Thyroid gland (tissue), 4 donors: ENCODE measurements around the gene GBP2. TPM values are rescaled to one million over a fixed set of nuclear protein-coding genes. Genes with fewer than 3 reads are reported as not detected.
"Not testable (repeated sequence)": the region's sequence is repeated elsewhere in the genome, so short reads cannot be mapped to it uniquely, and the experiment has no call there.

Experiments
- DNase-seq, 2 donors: peaks; one replicate each; pipeline ENCODE4 v3.0.0-alpha.2; 2019
- H3K27ac ChIP-seq, 3 donors: fragments of 200-600 bp; sonication (generic); 1 replicate in 2 of 3; 2 replicates in 1 of 3; pipeline ENCODE4 v1.5.1; 2016 to 2019; ENCODE audit warnings: mild to moderate bottlenecking in 1 of 3, moderate library complexity in 1 of 3
- H3K27me3 ChIP-seq: fragments of 200-600 bp; sonication (generic); one replicate; pipeline ENCODE4 v1.5.1; 2019
- H3K36me3 ChIP-seq, 2 donors: fragments of 200-600 bp; sonication (generic); one replicate each; pipeline ENCODE4 v1.5.1; 2016 to 2019
- H3K4me1 ChIP-seq, 2 donors: fragments of 200-600 bp; sonication (generic); one replicate each; pipeline ENCODE4 v1.5.1; 2017 to 2019
- H3K4me3 ChIP-seq, 3 donors: fragments of 200-600 bp; sonication (generic); replicated peaks in 1 of 3; 1 replicate in 2 of 3; 2 replicates in 1 of 3; pipeline ENCODE4 v1.5.1; 2016; ENCODE audit warnings: mild to moderate bottlenecking in 1 of 3
- H3K9me3 ChIP-seq: fragments of 200-600 bp; sonication (generic); one replicate; pipeline ENCODE4 v1.5.1; 2017
- CTCF ChIP-seq, 6 experiments: fragments of 200-600 bp in 3 of 6; fragments of 450-650 bp in 3 of 6; sonication (generic) in 3 of 6; IDR thresholded peaks; one replicate each; pipeline ENCODE4 v1.5.1; 2016 to 2019; ENCODE audit warnings: antibody characterized with exemption in 6 of 6, mild to moderate bottlenecking in 2 of 6, inconsistent platforms in 1 of 6, moderate library complexity in 1 of 6
- POLR2A ChIP-seq, 2 donors: fragments of 450-650 bp; IDR thresholded peaks; one replicate each; pipeline ENCODE4 v1.6.1; 2017; ENCODE audit warnings: antibody characterized with exemption in 2 of 2, mild to moderate bottlenecking in 2 of 2, moderate library complexity in 1 of 2
- WGBS, 2 donors: methylation state at CpG; one replicate each; pipeline ENCODE4 v1.1.5; 2017; 5-methylcytosine and 5-hydroxymethylcytosine counted together
- intact Hi-C: fragments of 100-400 bp; cut with DNase I; formaldehyde crosslinking; loops from one replicate; pipeline ENCODE4 v1.15.1; 2023
- total RNA-seq, 4 donors: library from RNA; depleted of rRNA; stranded (reverse); fragments of >200 nt; gene quantifications; one replicate each; pipeline ENCODE4 v1.2.3, GENCODE V29; 2016

The GBP2 gene
- total RNA-seq, 4 donors from 2014 or later = 11.0 to 44.3 (median 17.2) TPM

- intact Hi-C loops = no loop called here
- Histone ChIP-seq H3K9me3 (no peaks in the 10 kb centered on the region), H3K36me3 (no peaks in the 10 kb centered on the region), H3K4me3 (no peak overlapping the region), H3K27ac (no peak overlapping the region), H3K27me3 (no peaks in the 10 kb centered on the region), H3K4me1 (no peaks in the 10 kb centered on the region)
- 79% methylated on average over 2 of the region's 2 CpGs for WGBS, 2 donors
- no peak for DNase-seq
- no peak for TF ChIP-seq POLR2A (IDR thresholded peaks at IDR 0.05)
- no peak for TF ChIP-seq CTCF (IDR thresholded peaks at IDR 0.05)
Measured at GRCh38 chr1:89143484-89143883, 17.6 kb upstream of the GBP2 start.

GRCh38 chr1:89142160-89142559, 16.2 kb upstream of the GBP2 start:
- TF ChIP-seq CTCF (IDR thresholded peaks at IDR 0.05) = no peak
- TF ChIP-seq POLR2A (IDR thresholded peaks at IDR 0.05) = no peak
- H3K27ac ChIP-seq = no peak overlapping the region
- no peaks in the 10 kb centered on the region for H3K36me3 ChIP-seq
- H3K27me3 ChIP-seq = no peaks in the 10 kb centered on the region
- WGBS, 2 donors = 93 to 95% methylated on average over 4 of the region's 4 CpGs
- no peaks in the 10 kb centered on the region for H3K9me3 ChIP-seq
- no peak for DNase-seq
- no peak overlapping the region for H3K4me3 ChIP-seq
- H3K4me1 ChIP-seq = no peaks in the 10 kb centered on the region
- intact Hi-C loops = no loop called here

- no peaks in the 10 kb centered on the region for H3K36me3 ChIP-seq
- 100% methylated on average over 1 of the region's 1 CpG for WGBS, 2 donors
- TF ChIP-seq CTCF (IDR thresholded peaks at IDR 0.05) = no peak
- TF ChIP-seq POLR2A (IDR thresholded peaks at IDR 0.05) = no peak
- H3K27me3 ChIP-seq = no peaks in the 10 kb centered on the region
- intact Hi-C loops = no loop called here
- no peak for DNase-seq
- no peaks in the 10 kb centered on the region for H3K9me3 ChIP-seq
- no peak overlapping the region for H3K27ac ChIP-seq
- peaks cover 4 to 6% of the 10 kb centered on the region in 2 donors for H3K4me1 ChIP-seq
- H3K4me3 ChIP-seq = no peak overlapping the region
Measured at GRCh38 chr1:89133747-89134146, 7.8 kb upstream of the GBP2 start.

- no peaks in the 10 kb centered on the region for H3K27me3 ChIP-seq
- TF ChIP-seq POLR2A (IDR thresholded peaks at IDR 0.05) = no peak
- TF ChIP-seq CTCF (IDR thresholded peaks at IDR 0.05) = no peak
- 72 to 77% methylated on average over 1 of the region's 1 CpG for WGBS, 2 donors
- H3K27ac ChIP-seq = no peak overlapping the region
- intact Hi-C loops = no loop called here
- H3K36me3 ChIP-seq = no peaks in the 10 kb centered on the region
- H3K4me1 ChIP-seq = peaks cover 7 to 14% of the 10 kb centered on the region in 2 donors
- no peak for DNase-seq
- H3K4me3 ChIP-seq = no peak overlapping the region
- no peaks in the 10 kb centered on the region for H3K9me3 ChIP-seq
Measured at GRCh38 chr1:89130716-89131115, 4.8 kb upstream of the GBP2 start.

- no peak for DNase-seq
- no peaks in the 10 kb centered on the region for H3K36me3 ChIP-seq
- H3K27me3 ChIP-seq = no peaks in the 10 kb centered on the region
- peaks cover 10 to 14% of the 10 kb centered on the region in 2 donors for H3K4me1 ChIP-seq
- no peak overlapping the region for H3K4me3 ChIP-seq
- 73 to 74% methylated on average over 4 of the region's 4 CpGs for WGBS, 2 donors
- no peaks in the 10 kb centered on the region for H3K9me3 ChIP-seq
- intact Hi-C loops = no loop called here
- peak overlapping the region in 1 of 3 donors; percentile 74 for H3K27ac ChIP-seq
- TF ChIP-seq POLR2A (IDR thresholded peaks at IDR 0.05) = no peak
- TF ChIP-seq CTCF (IDR thresholded peaks at IDR 0.05) = no peak
Measured at GRCh38 chr1:89129911-89130310, 4.0 kb upstream of the GBP2 start.

- H3K9me3 ChIP-seq, intact Hi-C loops, H3K36me3 ChIP-seq, H3K4me3 ChIP-seq, DNase-seq, H3K27me3 ChIP-seq: not testable (repeated sequence)
- peak overlapping the region in 1 of 3 donors; percentile 64 for H3K27ac ChIP-seq
- H3K4me1 ChIP-seq = peaks cover 10 to 14% of the 10 kb centered on the region in 2 donors
- WGBS, 2 donors = 95 to 99% methylated on average over 12 to 21 of the region's 31 CpGs
Measured at GRCh38 chr1:89128003-89128458, 2.1 kb upstream of the GBP2 start.

GRCh38 chr1:89126602-89127565, 970 bp upstream of the GBP2 start:
- H3K4me1 ChIP-seq = peaks cover 10 to 14% of the 10 kb centered on the region in 2 donors
- intact Hi-C loops, H3K9me3 ChIP-seq, H3K4me3 ChIP-seq, H3K27me3 ChIP-seq, H3K36me3 ChIP-seq, DNase-seq: not testable (repeated sequence)
- peak overlapping the region; percentile 75 to 94 (median 85) for H3K27ac ChIP-seq
- WGBS, 2 donors = 81 to 83% methylated on average over 23 of the region's 23 CpGs
